SK-N-SH (cell line): ENCODE measurements around the gene NRL. TPM values are rescaled to one million over a fixed set of nuclear protein-coding genes. Genes with fewer than 3 reads are reported as not detected.
A peak's percentile ranks its signal among the peaks of the same experiment; 100 is the strongest.

Source experiments
- CTCF ChIA-PET: fragments of 300-600, 350-600 bp; formaldehyde crosslinking; extraction: SDS; loops from one replicate; lab custom pipeline; 2021; lab: Yijun Ruan, JAX
- POLR2A ChIA-PET: fragments of 350-600 bp; sonication (Branson Sonifier 250); formaldehyde crosslinking; extraction: SDS; loops from one replicate; lab custom pipeline; 2020; ENCODE audit warnings: antibody characterized with exemption, inconsistent platforms; lab: Yijun Ruan, JAX
- DNase-seq: peaks from one replicate; pipeline ENCODE4 v3.0.0; 2012
- H2AFZ ChIP-seq: fragments of 200-600 bp; sonication (generic); 2 replicates; pipeline ENCODE4 v1.8.1; 2016; ENCODE audit warnings: antibody characterized with exemption, mild to moderate bottlenecking, low read depth
- H3F3A ChIP-seq: fragments of 200-600 bp; sonication (generic); replicated peaks from 2 replicates; pipeline ENCODE3; 2016; ENCODE audit warnings: antibody characterized with exemption, mild to moderate bottlenecking; ENCODE audit not compliant: insufficient read depth
- H3K27ac ChIP-seq, 2 experiments: fragments of 200-500 bp in 1 of 2; fragments of 200-600 bp in 1 of 2; sonication (Bioruptor generic) in 1 of 2; sonication (generic), shearing (Covaris generic) in 1 of 2; 2 replicates each; pipeline versions ENCODE4 v1.5.1 to v1.6.1; 2014 to 2016; ENCODE audit warnings: low read depth in 2 of 2, inconsistent platforms in 1 of 2, low read length in 1 of 2, mild to moderate bottlenecking in 1 of 2, mixed read lengths in 1 of 2
- H3K27me3 ChIP-seq: fragments of 200-600 bp; sonication (generic), shearing (Covaris generic); 2 replicates; pipeline ENCODE4 v1.6.1; 2016; ENCODE audit warnings: mixed run types; ENCODE audit not compliant: insufficient read depth
- H3K36me3 ChIP-seq, 2 experiments: fragments of 200-500 bp in 1 of 2; fragments of 200-600 bp in 1 of 2; sonication (Bioruptor generic) in 1 of 2; sonication (generic) in 1 of 2; replicated peaks in 1 of 2; 2 replicates each; pipeline versions ENCODE3 to v1.5.1; 2014 to 2016; ENCODE audit warnings: low read length in 1 of 2, mild to moderate bottlenecking in 1 of 2; ENCODE audit not compliant: insufficient read depth in 2 of 2, control insufficient read depth in 1 of 2
- H3K4me1 ChIP-seq, 2 experiments: fragments of 200-500 bp in 1 of 2; fragments of 200-600 bp in 1 of 2; sonication (Bioruptor generic) in 1 of 2; sonication (generic), shearing (Covaris generic) in 1 of 2; 2 replicates each; pipeline versions ENCODE4 v1.5.1 to v1.6.1; 2014 to 2016; ENCODE audit warnings: low read depth in 1 of 2, low read length in 1 of 2, mixed run types in 1 of 2; ENCODE audit not compliant: insufficient read depth in 2 of 2, control insufficient read depth in 1 of 2
- H3K4me2 ChIP-seq: fragments of 200-600 bp; sonication (generic), shearing (Covaris generic); 2 replicates; pipeline ENCODE4 v1.6.1; 2017; ENCODE audit warnings: mixed run types
- H3K4me3 ChIP-seq, 2 experiments: fragments of 200-500 bp in 1 of 2; fragments of 200-600 bp in 1 of 2; sonication (Bioruptor generic) in 1 of 2; sonication (generic), shearing (Covaris generic) in 1 of 2; 2 replicates each; pipeline versions ENCODE4 v1.5.1 to v1.8.1; 2014 to 2016; ENCODE audit warnings: low read depth in 2 of 2, inconsistent platforms in 1 of 2, low read length in 1 of 2, mild to moderate bottlenecking in 1 of 2, mixed read lengths in 1 of 2, moderate library complexity in 1 of 2
- H3K79me2 ChIP-seq: fragments of 200-600 bp; sonication (generic); 2 replicates; pipeline ENCODE4 v1.8.1; 2017; ENCODE audit warnings: mild to moderate bottlenecking; ENCODE audit not compliant: insufficient read depth
- H3K9ac ChIP-seq: fragments of 200-600 bp; sonication (generic); 2 replicates; pipeline ENCODE4 v1.6.1; 2017; ENCODE audit warnings: mixed run types
- H3K9me2 ChIP-seq: fragments of 200-600 bp; sonication (generic); 2 replicates; pipeline ENCODE4 v1.6.1; 2017; ENCODE audit warnings: mixed run types
- H3K9me3 ChIP-seq: fragments of 200-600 bp; sonication (generic); 2 replicates; pipeline ENCODE4 v1.6.1; 2017; ENCODE audit warnings: mixed run types, mild to moderate bottlenecking, moderate library complexity
- H4K20me1 ChIP-seq: fragments of 200-600 bp; sonication (generic); 2 replicates; pipeline ENCODE4 v1.6.1; 2017; ENCODE audit warnings: mild to moderate bottlenecking, mixed run types; ENCODE audit not compliant: insufficient read depth
- CTCF ChIP-seq: fragments of 200-600 bp; sonication (generic); IDR thresholded peaks from 2 replicates; pipeline ENCODE4 v1.6.1; 2017; ENCODE audit warnings: antibody characterized with exemption, mild to moderate bottlenecking, moderate library complexity
- EP300 ChIP-seq, 2 experiments: IDR thresholded peaks; 2 replicates each; pipeline versions ENCODE4 v1.4.0 to v1.6.1; 2012; ENCODE audit warnings: borderline replicate concordance in 1 of 2, low read depth in 1 of 2, low read length in 1 of 2
- FOSL2 ChIP-seq: IDR thresholded peaks from 2 replicates; pipeline ENCODE4 v1.4.0; 2012; ENCODE audit warnings: low read depth, mild to moderate bottlenecking, moderate library complexity, borderline replicate concordance
- FOXJ3 ChIP-seq: sonication (generic); formaldehyde crosslinking; IDR thresholded peaks from 2 replicates; pipeline ENCODE4 v1.5.1; 2020; ENCODE audit warnings: mild to moderate bottlenecking, missing genetic modification reagents
- GABPA ChIP-seq: IDR thresholded peaks from 2 replicates; pipeline ENCODE4 v1.4.0; 2012; ENCODE audit warnings: low read depth, mild to moderate bottlenecking
- JUND ChIP-seq: IDR thresholded peaks from 2 replicates; pipeline ENCODE4 v1.4.0; 2012
- MEF2A ChIP-seq: IDR thresholded peaks from 2 replicates; pipeline ENCODE4 v1.4.0; 2012; ENCODE audit warnings: low read depth, borderline replicate concordance
- NFIC ChIP-seq: IDR thresholded peaks from 2 replicates; pipeline ENCODE4 v1.4.0; 2012; ENCODE audit warnings: borderline replicate concordance
- NRF1 ChIP-seq: IDR thresholded peaks from 2 replicates; pipeline ENCODE4 v1.6.1; 2012; ENCODE audit warnings: low read depth, mild to moderate bottlenecking, low read length
- POLR2AphosphoS5 ChIP-seq: IDR thresholded peaks from 2 replicates; pipeline ENCODE4 v1.6.1; 2012; ENCODE audit warnings: low read depth, low read length
- RCOR1 ChIP-seq: fragments of 150-350 bp; IDR thresholded peaks from 2 replicates; pipeline ENCODE4 v1.6.1; 2017; ENCODE audit warnings: antibody characterized with exemption, low read length
- REST ChIP-seq: IDR thresholded peaks from 2 replicates; pipeline ENCODE4 v1.6.1; 2012; ENCODE audit warnings: mild to moderate bottlenecking, low read depth, low read length, moderate library complexity
- RFX5 ChIP-seq: IDR thresholded peaks from 2 replicates; pipeline ENCODE4 v1.6.1; 2012; ENCODE audit warnings: mild to moderate bottlenecking, improper control_type of control experiment, low read length
- RXRA ChIP-seq: IDR thresholded peaks from 2 replicates; pipeline ENCODE4 v1.4.0; 2012; ENCODE audit warnings: low read depth, mild to moderate bottlenecking, borderline replicate concordance
- SIN3A ChIP-seq: IDR thresholded peaks from 2 replicates; pipeline ENCODE4 v1.6.1; 2012; ENCODE audit warnings: low read depth, mild to moderate bottlenecking, low read length, moderate library complexity, borderline replicate concordance
- SMC3 ChIP-seq: IDR thresholded peaks from 2 replicates; pipeline ENCODE4 v1.6.1; 2012; ENCODE audit warnings: low read depth, low read length, improper control_type of control experiment
- TAF1 ChIP-seq: IDR thresholded peaks from 2 replicates; pipeline ENCODE4 v1.6.1; 2012; ENCODE audit warnings: low read depth, mild to moderate bottlenecking, low read length, moderate library complexity, borderline replicate concordance
- TEAD4 ChIP-seq: IDR thresholded peaks from 2 replicates; pipeline ENCODE4 v1.4.0; 2012; ENCODE audit warnings: mild to moderate bottlenecking, borderline replicate concordance; ENCODE audit not compliant: insufficient read depth
- USF1 ChIP-seq: IDR thresholded peaks from 2 replicates; pipeline ENCODE4 v1.4.0; 2012; ENCODE audit warnings: low read depth, borderline replicate concordance
- YY1 ChIP-seq: IDR thresholded peaks from 2 replicates; pipeline ENCODE4 v1.4.0; 2012; ENCODE audit warnings: low read depth, mild to moderate bottlenecking
- ZBTB33 ChIP-seq: IDR thresholded peaks from 2 replicates; pipeline ENCODE4 v1.4.0; 2012; ENCODE audit warnings: low read depth, borderline replicate concordance
- WGBS: methylation state at CpG from one replicate; pipeline ENCODE4 v1.1.6; 2017; ENCODE audit warnings: low lambda C conversion rate; 5-methylcytosine and 5-hydroxymethylcytosine counted together
- polyA plus RNA-seq, 3 experiments: library from polyadenylated mRNA; depleted of rRNA; stranded (reverse); fragments of >200 nt; gene quantifications; 2 replicates each; pipeline ENCODE4 v1.2.3, GENCODE V29; 2012

Gene NRL
- polyA plus RNA-seq, 1 of the 3 experiments (the other 2 are of a cell fraction), result 0.76 TPM

- Histone ChIP-seq H3F3A (no peaks in the 10 kb centered on the region), H3K4me1 (peaks cover 0 to 11% of the 10 kb centered on the region in 2 experiments; a peak in 1 of 4 replicates), H3K4me3 (no peak overlapping the region), H3K27me3 (no peaks in the 10 kb centered on the region), H3K79me2 (no peaks in the 10 kb centered on the region), H3K9me2 (no peaks in the 10 kb centered on the region)
- 60% methylated on average over 1 of the region's 2 CpGs for WGBS
- TF ChIP-seq TEAD4 (no peak), MEF2A (no peak), ZBTB33 (no peak), NRF1 (no peak), NFIC (no peak), SMC3 (no peak), TAF1 (no peak), POLR2AphosphoS5 (no peak), EP300 (IDR thresholded peaks at IDR 0.05; ENCODE audit: borderline replicate concordance in 1 of 2, low read depth in 1 of 2, low read length in 1 of 2) (no peak), JUND (no peak), USF1 (no peak), YY1 (no peak), RFX5 (no peak), GABPA (no peak), RXRA (no peak), FOSL2 (no peak)
- TF ChIP-seq, all 33 proteins: peak for 0
- Histone ChIP-seq H3K4me2 (no peak overlapping the region), H3K9ac (no peak overlapping the region), H4K20me1 (no peaks in the 10 kb centered on the region), H3K36me3 (no peaks in the 10 kb centered on the region), H3K27ac (no peak overlapping the region), H2AFZ (no peak overlapping the region), H3K9me3 (no peaks in the 10 kb centered on the region)
- peak; percentile 9 for DNase-seq
- ChIA-PET POLR2A (interaction anchor here (1.3 to 2.4 kb wide), 4 partner anchors 24 to 58 kb away, joined by 5 to 44 read pairs (median 16); partner anchors contain the start of gene PCK2), CTCF (interaction anchor here (0.7 to 42.8 kb wide), 10 partner anchors 11 to 124 kb away, joined by 3 to 1159 read pairs (median 16); partner anchors contain the start of genes CPNE6, DCAF11, IRF9 and NRL)
Measured at GRCh38 chr14:24057271-24057670, 57.5 kb downstream of the NRL start.

GRCh38 chr14:24056800-24057184 is 58.0 kb downstream of the NRL start:
- Histone ChIP-seq H3K27ac (no peak overlapping the region), H3K27me3 (no peaks in the 10 kb centered on the region), H3F3A (no peaks in the 10 kb centered on the region), H3K4me3 (no peak overlapping the region), H2AFZ (no peak overlapping the region), H4K20me1 (no peaks in the 10 kb centered on the region), H3K79me2 (no peaks in the 10 kb centered on the region), H3K36me3 (no peaks in the 10 kb centered on the region), H3K9me3 (no peaks in the 10 kb centered on the region), H3K9ac (no peak overlapping the region), H3K9me2 (no peaks in the 10 kb centered on the region), H3K4me1 (peaks cover 0 to 11% of the 10 kb centered on the region in 2 experiments; a peak in 1 of 4 replicates), H3K4me2 (no peak overlapping the region)
- peak; percentile 3 for DNase-seq
- ChIA-PET POLR2A (interaction anchor here (0.7 to 2.4 kb wide), 3 partner anchors 24 to 36 kb away, joined by 3 to 44 read pairs (median 27); partner anchors contain the start of gene PCK2), CTCF (interaction anchor here (0.7 to 42.8 kb wide), 6 partner anchors 11 to 104 kb away, joined by 3 to 1159 read pairs (median 23); partner anchors contain the start of genes CPNE6, IRF9 and PCK2)
- WGBS, result 33% methylated on average over 1 of the region's 8 CpGs
- no peak for TF ChIP-seq EP300 (IDR thresholded peaks at IDR 0.05; ENCODE audit: borderline replicate concordance in 1 of 2, low read depth in 1 of 2, low read length in 1 of 2)
- no peak for TF ChIP-seq FOXJ3 (CRISPR knock-in tag)
- no peak for TF ChIP-seq REST
- TF ChIP-seq RCOR1, result no peak
- no peak for TF ChIP-seq YY1
- TF ChIP-seq POLR2AphosphoS5, result no peak
- no peak for TF ChIP-seq CTCF
- no peak for TF ChIP-seq SIN3A
